AG04450 (cell line): ENCODE data around the gene RUFY3. TPM values are rescaled to one million over a fixed set of nuclear protein-coding genes. Genes with fewer than 3 reads are reported as not detected.
"Not testable (repeated sequence)": the region's sequence is repeated elsewhere in the genome, so short reads cannot be mapped to it uniquely, and the experiment has no call there.

Source experiments
- CTCF ChIA-PET: fragments of 300-600, 350-600 bp; formaldehyde crosslinking; extraction: SDS; loops from one replicate; lab custom pipeline; 2022; ENCODE audit warnings: antibody characterized with exemption, inconsistent platforms; lab: Charles Lee
- POLR2A ChIA-PET: fragments of 350-600 bp; formaldehyde crosslinking; extraction: SDS; loops from one replicate; lab custom pipeline; 2021; ENCODE audit warnings: antibody characterized with exemption, inconsistent platforms; lab: Yijun Ruan, JAX
- DNase-seq: peaks from one replicate; pipeline ENCODE4 v3.0.0-alpha.2; 2011; ENCODE audit warnings: low read depth, low spot score
- H3K27ac ChIP-seq: one replicate; pipeline ENCODE4 v1.5.1; 2012; ENCODE audit warnings: low read depth, low read length, control low read depth
- H3K27me3 ChIP-seq: one replicate; pipeline ENCODE4 v1.6.0; 2012; ENCODE audit warnings: low read length; ENCODE audit not compliant: control insufficient read depth, insufficient read depth
- H3K4me3 ChIP-seq: 2 replicates; pipeline ENCODE4 v1.5.1; 2011; ENCODE audit warnings: mild to moderate bottlenecking, low read depth, low read length, control low read depth
- H3K9me3 ChIP-seq: 2 replicates; pipeline ENCODE4 v1.5.1; 2012; ENCODE audit warnings: low read length; ENCODE audit not compliant: control insufficient read depth, insufficient read depth
- CTCF ChIP-seq: IDR thresholded peaks from 2 replicates; pipeline ENCODE4 v1.5.1; 2011; ENCODE audit warnings: low read depth, low read length, control low read depth, inconsistent platforms
- polyA plus RNA-seq: library from polyadenylated mRNA; depleted of rRNA; stranded (reverse); fragments of >200 nt; gene quantifications from 2 replicates; pipeline ENCODE4 v1.2.3, GENCODE V29; 2011

The RUFY3 gene
- polyA plus RNA-seq, 1 experiment = 57.9 TPM

GRCh38 chr4:70678383-70678999 is 43.3 kb upstream of the RUFY3 start:
- no peak for DNase-seq
- CTCF ChIA-PET = interaction anchor here (0.7 to 2.4 kb wide), 3 partner anchors 10 to 27 kb away, joined by 3 to 13 read pairs (median 6); partner anchors contain the start of gene UTP3
- no peak for TF ChIP-seq CTCF
- no peaks in the 10 kb centered on the region for H3K27me3 ChIP-seq
- no peak overlapping the region for H3K27ac ChIP-seq
- POLR2A ChIA-PET = no interaction called here
- no peak overlapping the region for H3K4me3 ChIP-seq
- H3K9me3 ChIP-seq = no peaks in the 10 kb centered on the region

GRCh38 chr4:70680934-70681333 is 40.8 kb upstream of the RUFY3 start:
- CTCF ChIA-PET = interaction anchor here (2.0 kb wide), 1 partner anchor 29 kb away, joined by 8 read pairs; no protein-coding TSS in a partner anchor
- no peak for TF ChIP-seq CTCF
- POLR2A ChIA-PET = no interaction called here
- Histone ChIP-seq H3K4me3 (no peak overlapping the region), H3K27me3 (no peaks in the 10 kb centered on the region), H3K9me3 (no peaks in the 10 kb centered on the region), H3K27ac (no peak overlapping the region)
- no peak for DNase-seq

GRCh38 chr4:70681704-70682103 is 40.1 kb upstream of the RUFY3 start:
- Histone ChIP-seq H3K27me3 (no peaks in the 10 kb centered on the region), H3K4me3 (no peak overlapping the region), H3K9me3 (no peaks in the 10 kb centered on the region), H3K27ac (no peak overlapping the region)
- CTCF ChIA-PET = interaction anchor here (2.0 kb wide), 1 partner anchor 30 kb away, joined by 8 read pairs; no protein-coding TSS in a partner anchor
- DNase-seq = no peak
- TF ChIP-seq CTCF = no peak
- POLR2A ChIA-PET = no interaction called here

- H3K27ac ChIP-seq, H3K9me3 ChIP-seq, DNase-seq, POLR2A ChIA-PET, H3K4me3 ChIP-seq, H3K27me3 ChIP-seq: not testable (repeated sequence)
- CTCF ChIA-PET = interaction anchor here (0.9 to 2.0 kb wide), 2 partner anchors 30 kb away, joined by 3 to 8 read pairs; no protein-coding TSS in a partner anchor
These were observed 39.6 kb upstream of the RUFY3 start for GRCh38 chr4:70682142-70682541.

- POLR2A ChIA-PET = interaction anchor here (1.8 kb wide), 1 partner anchor 17 kb away, joined by 5 read pairs; no protein-coding TSS in a partner anchor
- H3K4me3 ChIP-seq = peak overlapping the region; percentile 100
- no peaks in the 10 kb centered on the region for H3K9me3 ChIP-seq
- TF ChIP-seq CTCF = no peak
- no peaks in the 10 kb centered on the region for H3K27me3 ChIP-seq
- CTCF ChIA-PET = interaction anchor here (0.6 to 4.6 kb wide), 18 partner anchors 10 to 325 kb away, joined by 3 to 30 read pairs (median 3); partner anchors contain the start of genes JCHAIN and RUFY3
- peak overlapping the region; percentile 95 for H3K27ac ChIP-seq
- no peak for DNase-seq
These were observed 34.4 kb upstream of the RUFY3 start for GRCh38 chr4:70687392-70687791.
